ENCODE results near the gene TTC22.
A peak's percentile ranks its signal among the peaks of the same experiment; 100 is the strongest.

The TTC22 gene

DNA sequence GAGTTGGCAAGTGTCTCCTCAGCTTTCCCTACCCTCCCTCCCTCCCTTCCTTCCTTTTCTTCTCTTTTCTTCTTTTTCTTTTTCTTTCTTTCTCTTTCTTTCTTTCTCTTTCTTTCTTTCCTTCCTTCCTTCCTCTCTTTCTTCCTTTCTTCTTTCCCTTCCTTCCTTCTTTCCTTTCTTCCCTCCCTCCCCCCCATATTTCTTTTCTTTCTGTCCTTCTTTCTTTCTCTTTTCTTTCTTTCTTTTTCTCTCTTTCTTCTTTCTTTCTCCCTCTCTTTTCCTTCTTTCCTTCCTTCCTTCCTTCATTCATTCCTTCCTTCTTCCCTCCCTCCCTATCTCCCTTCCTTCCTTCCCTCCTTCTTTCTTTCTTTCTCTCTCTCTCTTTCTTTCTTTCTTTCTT is 18.6 kb upstream of the TTC22 start:
- peaks cover 8% of the 10 kb centered on the region for H3K36me3 Mint-ChIP-seq (ENCODE audit: insufficient read depth)
- H3K4me1 Mint-ChIP-seq: peaks cover 7% of the 10 kb centered on the region
- DNase-seq (ENCODE audit: low spot score in 2 of 2) (no peak), ATAC-seq (replicated peaks; ENCODE audit: extremely low read depth, poor library complexity, severe bottlenecking) (no peak)
- H3K27ac Mint-ChIP-seq (ENCODE audit: low read depth): peak overlapping the region; percentile 68
- H3K4me3 Mint-ChIP-seq: no peak overlapping the region
- H3K9me3 Mint-ChIP-seq: peaks cover 12% of the 10 kb centered on the region
- H3K27me3 Mint-ChIP-seq: no peaks in the 10 kb centered on the region

DNA sequence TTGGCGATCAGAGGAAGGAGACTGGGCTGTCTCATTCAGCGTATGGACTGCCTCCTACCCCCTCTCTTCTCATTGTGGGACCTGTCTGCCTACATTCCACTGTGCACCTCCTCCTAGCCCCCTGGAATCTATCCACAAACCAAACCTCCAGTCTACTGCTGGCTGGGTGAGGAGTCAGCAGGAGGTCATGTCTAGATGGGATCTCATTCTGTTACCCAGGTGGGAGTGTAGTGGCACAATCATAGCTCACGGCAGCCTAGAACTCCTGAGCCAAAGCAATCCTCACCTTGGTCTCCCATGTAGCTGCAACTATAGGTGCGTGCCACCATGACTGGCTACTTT is 18.0 kb upstream of the TTC22 start:
- Mint-ChIP-seq H3K36me3 (ENCODE audit: insufficient read depth) (peaks cover 7% of the 10 kb centered on the region), H3K4me1 (peaks cover 7% of the 10 kb centered on the region), H3K27me3 (no peaks in the 10 kb centered on the region), H3K27ac (ENCODE audit: low read depth) (peak overlapping the region; percentile 68), H3K9me3 (peaks cover 8% of the 10 kb centered on the region), H3K4me3 (no peak overlapping the region)
- DNase-seq (ENCODE audit: low spot score in 2 of 2) (no peak), ATAC-seq (replicated peaks; ENCODE audit: extremely low read depth, poor library complexity, severe bottlenecking) (no peak)

DNA sequence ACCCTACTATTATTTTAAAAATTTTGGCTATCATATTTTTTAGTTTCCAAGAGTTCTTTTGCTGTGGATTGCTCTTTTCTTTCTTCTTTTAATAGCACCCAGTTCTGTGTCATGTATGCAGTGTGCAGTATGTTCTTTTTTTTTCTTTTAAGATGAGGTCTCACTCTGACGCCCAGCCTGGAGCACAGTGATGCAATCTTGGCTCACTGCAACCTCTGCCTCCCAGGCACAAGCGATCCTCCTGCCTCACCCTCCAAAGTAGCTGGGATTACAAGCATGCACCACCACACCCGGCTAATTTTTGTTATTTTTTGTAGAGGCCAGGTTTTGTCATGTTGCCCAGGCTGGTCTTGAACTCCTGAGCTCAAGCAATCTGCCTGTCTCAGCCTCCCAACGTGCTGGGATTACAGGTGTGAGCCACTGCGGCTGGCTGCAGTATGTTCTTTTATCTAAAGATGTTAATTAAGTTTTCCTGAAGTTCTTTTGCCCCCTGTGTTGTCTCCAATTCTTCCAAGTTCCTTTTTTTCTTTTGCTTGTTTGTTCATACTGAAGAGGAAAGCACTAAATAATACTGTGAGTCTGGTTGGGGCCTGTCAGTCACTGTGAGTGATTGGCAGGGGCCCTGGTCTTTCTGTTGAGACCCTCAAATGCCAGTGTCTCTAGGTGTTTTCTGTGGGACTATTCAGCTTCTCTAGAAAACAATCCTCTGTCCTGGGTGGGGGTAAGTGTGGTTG is 17.5 kb upstream of the TTC22 start:
- H3K4me1 Mint-ChIP-seq: peaks cover 7% of the 10 kb centered on the region
- ATAC-seq (replicated peaks; ENCODE audit: extremely low read depth, poor library complexity, severe bottlenecking) (no peak), DNase-seq (ENCODE audit: low spot score in 2 of 2) (no peak)
- H3K9me3 Mint-ChIP-seq: peaks cover 4% of the 10 kb centered on the region
- H3K27ac Mint-ChIP-seq (ENCODE audit: low read depth): peak overlapping the region; percentile 68
- peaks cover 7% of the 10 kb centered on the region for H3K36me3 Mint-ChIP-seq (ENCODE audit: insufficient read depth)
- no peaks in the 10 kb centered on the region for H3K27me3 Mint-ChIP-seq
- H3K4me3 Mint-ChIP-seq: no peak overlapping the region

DNA sequence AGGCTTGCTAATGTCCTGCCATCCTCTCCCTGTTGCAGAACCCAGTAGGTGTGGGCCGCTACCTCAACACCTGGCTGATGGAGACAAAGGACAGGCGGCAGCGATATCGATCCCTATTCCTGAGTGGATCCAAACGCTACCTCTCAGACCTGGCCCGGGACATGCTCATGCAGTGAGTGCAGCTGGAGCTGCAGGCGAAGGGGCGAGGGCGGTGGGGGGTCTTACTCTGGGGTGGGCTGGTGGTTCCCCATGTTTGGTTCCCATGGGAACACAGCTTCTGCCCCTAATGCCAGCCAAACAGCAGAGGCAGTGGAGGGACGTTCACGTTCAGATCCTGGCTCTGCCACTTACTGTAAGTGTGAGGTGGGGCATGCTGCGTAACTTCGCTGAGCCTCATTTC is 15.8 kb upstream of the TTC22 start:
- H3K27ac Mint-ChIP-seq (ENCODE audit: low read depth): no peak overlapping the region
- H3K4me1 Mint-ChIP-seq: peaks cover 13% of the 10 kb centered on the region

DNA sequence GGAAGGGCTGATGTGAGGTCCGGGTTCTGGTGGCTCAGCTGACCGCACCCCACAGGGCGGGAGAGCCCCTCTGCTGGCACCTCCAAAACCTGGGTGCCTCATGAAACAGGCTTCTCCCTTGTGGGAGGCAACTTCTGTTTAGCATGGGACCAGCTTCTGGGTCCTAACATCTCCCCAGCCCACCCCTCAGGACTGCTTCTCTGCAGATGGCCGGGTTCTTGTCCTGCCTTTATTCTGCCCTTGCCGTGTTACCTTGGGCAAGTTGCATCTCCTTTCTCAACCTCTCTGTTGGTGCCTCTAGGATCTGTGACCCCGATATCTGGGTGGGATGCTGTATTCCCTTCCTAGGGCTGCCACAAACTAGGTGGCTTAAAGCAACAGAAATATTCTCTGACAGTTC is 15.0 kb upstream of the TTC22 start:
- Mint-ChIP-seq H3K9me3 (no peaks in the 10 kb centered on the region), H3K36me3 (ENCODE audit: insufficient read depth) (peaks cover 5% of the 10 kb centered on the region), H3K27ac (ENCODE audit: low read depth) (no peak overlapping the region), H3K4me3 (no peak overlapping the region), H3K27me3 (no peaks in the 10 kb centered on the region), H3K4me1 (peaks cover 13% of the 10 kb centered on the region)
- no peak for DNase-seq (ENCODE audit: low spot score in 2 of 2)
- no peak for ATAC-seq (replicated peaks; ENCODE audit: extremely low read depth, poor library complexity, severe bottlenecking)

More for the DNA sequence above, 15.8 kb upstream of the TTC22 start:
- Mint-ChIP-seq H3K36me3 (ENCODE audit: insufficient read depth) (peaks cover 5% of the 10 kb centered on the region), H3K9me3 (no peaks in the 10 kb centered on the region), H3K27me3 (no peaks in the 10 kb centered on the region), H3K4me3 (no peak overlapping the region)
- no peak for DNase-seq (ENCODE audit: low spot score in 2 of 2)
- ATAC-seq (replicated peaks; ENCODE audit: extremely low read depth, poor library complexity, severe bottlenecking): no peak

DNA sequence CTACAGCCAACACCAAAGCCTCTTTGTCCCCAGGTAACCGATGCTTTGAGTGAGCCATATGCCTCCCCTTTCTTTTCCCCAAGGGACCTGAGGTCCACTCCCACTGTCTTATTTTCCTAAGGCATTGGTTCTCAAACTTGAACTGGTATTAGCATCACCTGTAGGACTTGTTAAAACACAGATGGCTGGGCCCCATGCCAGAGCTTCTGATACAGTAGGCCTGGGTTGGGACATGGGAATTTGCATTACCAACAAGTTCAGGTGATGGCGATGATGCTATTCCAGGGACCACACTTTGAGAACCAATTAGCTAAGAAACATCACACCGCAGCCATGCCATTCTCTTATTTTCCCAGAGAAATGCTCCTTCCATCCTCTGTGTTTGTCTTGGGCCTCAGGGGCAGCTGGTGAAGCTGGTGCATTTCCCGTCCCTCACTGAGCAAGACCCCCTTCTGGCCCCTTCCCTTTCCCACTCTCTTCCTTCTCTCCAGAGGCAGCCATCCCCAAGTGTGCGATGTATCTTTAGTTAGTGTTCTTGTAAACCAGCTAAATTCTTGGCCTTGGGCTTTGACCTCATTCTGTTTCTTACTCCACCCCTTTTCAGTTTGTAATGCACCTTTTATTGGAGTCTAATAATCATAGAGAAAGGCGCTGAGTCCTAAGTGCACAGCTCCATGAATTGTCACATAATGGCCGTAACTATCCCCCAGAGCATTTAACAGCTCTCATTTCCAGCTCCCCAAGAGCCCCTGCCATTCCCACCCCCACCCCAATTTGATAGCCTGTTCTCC is 14.2 kb upstream of the TTC22 start:
- no peak for ATAC-seq (replicated peaks; ENCODE audit: extremely low read depth, poor library complexity, severe bottlenecking)
- Mint-ChIP-seq H3K36me3 (ENCODE audit: insufficient read depth) (peaks cover 5% of the 10 kb centered on the region), H3K9me3 (no peaks in the 10 kb centered on the region), H3K4me3 (no peak overlapping the region), H3K27ac (ENCODE audit: low read depth) (no peak overlapping the region), H3K4me1 (peaks cover 18% of the 10 kb centered on the region), H3K27me3 (no peaks in the 10 kb centered on the region)
- DNase-seq (ENCODE audit: low spot score in 2 of 2): no peak

DNA sequence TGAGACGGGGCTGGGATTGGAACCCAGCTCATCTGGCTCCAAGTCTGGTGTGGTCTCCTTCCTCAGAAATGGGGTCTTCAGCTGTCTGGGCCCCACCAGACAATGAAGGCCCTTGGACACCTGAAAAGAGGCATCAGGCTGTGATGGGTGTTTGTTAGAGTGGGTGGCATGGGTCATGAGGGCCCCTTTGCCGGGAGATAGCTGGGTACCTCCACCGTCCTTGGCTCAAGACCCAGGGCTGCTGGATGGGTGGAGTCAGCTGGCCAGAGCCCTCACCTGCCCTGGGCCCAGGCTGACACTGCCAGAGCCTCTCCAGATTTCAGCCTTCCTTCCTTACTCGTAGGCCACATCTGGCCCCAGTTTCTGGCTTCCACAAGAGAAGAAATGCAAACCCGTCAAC is 13.4 kb upstream of the TTC22 start:
- no peak for DNase-seq (ENCODE audit: low spot score in 2 of 2)
- Mint-ChIP-seq H3K36me3 (ENCODE audit: insufficient read depth) (peaks cover 5% of the 10 kb centered on the region), H3K4me3 (no peak overlapping the region), H3K4me1 (peaks cover 18% of the 10 kb centered on the region), H3K9me3 (no peaks in the 10 kb centered on the region), H3K27ac (ENCODE audit: low read depth) (no peak overlapping the region), H3K27me3 (no peaks in the 10 kb centered on the region)
- ATAC-seq (replicated peaks; ENCODE audit: extremely low read depth, poor library complexity, severe bottlenecking): no peak

DNA sequence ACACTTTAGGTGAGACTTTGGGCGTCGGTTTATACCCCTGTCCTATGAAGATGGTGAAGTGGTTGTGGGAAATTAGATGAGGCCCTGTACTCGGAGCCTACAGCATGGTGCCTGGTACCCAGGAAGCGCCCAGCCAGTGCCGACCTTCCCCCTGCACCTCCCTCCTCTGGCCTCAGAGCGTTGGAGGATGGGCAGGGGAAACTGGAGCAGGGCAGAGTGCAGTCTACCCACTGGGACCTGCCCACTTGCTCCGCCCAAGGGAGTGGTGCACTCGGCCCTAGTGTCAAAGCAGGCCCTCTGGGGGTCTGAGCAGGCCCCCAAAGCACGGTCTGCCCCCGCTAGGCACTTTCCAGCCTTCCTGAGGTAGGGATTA is 13.0 kb upstream of the TTC22 start:
- peaks cover 18% of the 10 kb centered on the region for H3K4me1 Mint-ChIP-seq
- H3K36me3 Mint-ChIP-seq (ENCODE audit: insufficient read depth): peaks cover 5% of the 10 kb centered on the region
- H3K27ac Mint-ChIP-seq (ENCODE audit: low read depth): no peak overlapping the region
- H3K27me3 Mint-ChIP-seq: no peaks in the 10 kb centered on the region
- no peak for ATAC-seq (replicated peaks; ENCODE audit: extremely low read depth, poor library complexity, severe bottlenecking)
- H3K4me3 Mint-ChIP-seq: no peak overlapping the region
- DNase-seq (ENCODE audit: low spot score in 2 of 2): no peak
- no peaks in the 10 kb centered on the region for H3K9me3 Mint-ChIP-seq

DNA sequence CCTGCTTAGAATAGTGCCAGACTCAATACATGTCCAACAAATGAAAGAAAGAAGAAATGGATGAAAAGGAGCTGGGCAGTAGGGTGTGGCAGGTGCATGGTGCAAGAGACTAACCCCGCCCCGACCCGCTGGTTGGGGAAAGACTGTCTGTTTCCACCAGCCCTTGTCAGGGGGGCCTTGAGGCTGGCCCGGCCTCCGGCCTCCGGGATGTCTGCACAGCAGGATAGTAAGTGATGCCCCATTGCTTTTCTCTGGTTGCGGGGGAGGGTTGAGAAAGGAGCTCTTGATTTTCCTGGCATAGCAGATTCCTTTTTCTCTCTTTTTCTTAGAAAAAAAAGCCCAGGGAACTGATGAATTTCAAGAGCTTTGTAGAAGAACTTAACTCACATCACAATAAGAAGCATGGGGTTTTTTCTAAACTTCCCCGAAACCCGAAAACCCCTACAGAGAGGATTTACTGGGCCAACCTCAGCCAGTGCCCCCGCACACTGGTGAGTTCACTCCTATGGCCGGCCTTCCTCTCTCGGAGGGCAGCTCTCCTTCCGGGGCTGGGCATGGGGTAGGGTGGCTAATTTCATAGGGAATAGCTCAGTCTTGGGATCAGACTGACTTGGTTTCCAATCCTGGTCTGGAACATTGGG is 12.5 kb upstream of the TTC22 start:
- DNase-seq (ENCODE audit: low spot score in 2 of 2) (no peak), ATAC-seq (replicated peaks; ENCODE audit: extremely low read depth, poor library complexity, severe bottlenecking) (no peak)
- Mint-ChIP-seq H3K36me3 (ENCODE audit: insufficient read depth) (peaks cover 5% of the 10 kb centered on the region), H3K9me3 (no peaks in the 10 kb centered on the region), H3K4me1 (peaks cover 19% of the 10 kb centered on the region), H3K4me3 (no peak overlapping the region), H3K27ac (ENCODE audit: low read depth) (no peak overlapping the region), H3K27me3 (no peaks in the 10 kb centered on the region)

DNA sequence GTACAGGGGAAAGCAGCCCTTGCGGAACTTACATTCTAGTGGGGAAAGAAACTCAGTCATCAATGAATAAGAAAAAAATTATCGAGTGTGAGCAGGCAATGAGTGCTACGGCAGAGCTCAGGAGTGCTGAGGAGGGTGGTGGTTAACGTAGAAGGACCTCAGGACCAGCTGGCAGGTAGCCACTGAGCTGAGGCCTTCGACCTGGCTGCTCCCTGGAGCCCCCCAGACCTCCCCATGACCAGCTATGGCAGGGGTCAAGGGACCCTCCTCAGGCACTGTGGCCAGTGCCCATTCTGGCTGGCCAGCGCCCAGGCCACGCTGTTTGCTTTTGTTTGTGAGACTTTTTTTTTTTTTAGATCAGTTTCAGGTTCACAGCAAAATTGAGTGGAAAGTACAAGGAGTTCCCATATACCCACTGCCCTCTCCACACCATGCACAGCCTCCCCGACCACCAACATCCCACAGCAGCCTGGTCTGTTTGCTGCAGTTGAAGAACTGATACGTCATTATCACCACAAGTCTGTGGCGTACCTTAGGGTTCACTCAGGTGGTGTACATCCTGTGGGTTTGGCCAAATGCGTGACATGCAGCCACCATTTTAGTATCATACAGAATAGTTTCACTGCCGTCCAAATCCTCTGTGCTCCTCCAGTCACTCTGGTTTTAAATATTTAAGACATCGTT is 11.8 kb upstream of the TTC22 start:
- Mint-ChIP-seq H3K9me3 (no peaks in the 10 kb centered on the region), H3K4me3 (no peak overlapping the region), H3K27me3 (no peaks in the 10 kb centered on the region), H3K4me1 (peaks cover 20% of the 10 kb centered on the region), H3K36me3 (ENCODE audit: insufficient read depth) (no peaks in the 10 kb centered on the region), H3K27ac (ENCODE audit: low read depth) (no peak overlapping the region)
- peak; percentile 67 for ATAC-seq (replicated peaks; ENCODE audit: extremely low read depth, poor library complexity, severe bottlenecking)
- DNase-seq (ENCODE audit: low spot score in 2 of 2): no peak

DNA sequence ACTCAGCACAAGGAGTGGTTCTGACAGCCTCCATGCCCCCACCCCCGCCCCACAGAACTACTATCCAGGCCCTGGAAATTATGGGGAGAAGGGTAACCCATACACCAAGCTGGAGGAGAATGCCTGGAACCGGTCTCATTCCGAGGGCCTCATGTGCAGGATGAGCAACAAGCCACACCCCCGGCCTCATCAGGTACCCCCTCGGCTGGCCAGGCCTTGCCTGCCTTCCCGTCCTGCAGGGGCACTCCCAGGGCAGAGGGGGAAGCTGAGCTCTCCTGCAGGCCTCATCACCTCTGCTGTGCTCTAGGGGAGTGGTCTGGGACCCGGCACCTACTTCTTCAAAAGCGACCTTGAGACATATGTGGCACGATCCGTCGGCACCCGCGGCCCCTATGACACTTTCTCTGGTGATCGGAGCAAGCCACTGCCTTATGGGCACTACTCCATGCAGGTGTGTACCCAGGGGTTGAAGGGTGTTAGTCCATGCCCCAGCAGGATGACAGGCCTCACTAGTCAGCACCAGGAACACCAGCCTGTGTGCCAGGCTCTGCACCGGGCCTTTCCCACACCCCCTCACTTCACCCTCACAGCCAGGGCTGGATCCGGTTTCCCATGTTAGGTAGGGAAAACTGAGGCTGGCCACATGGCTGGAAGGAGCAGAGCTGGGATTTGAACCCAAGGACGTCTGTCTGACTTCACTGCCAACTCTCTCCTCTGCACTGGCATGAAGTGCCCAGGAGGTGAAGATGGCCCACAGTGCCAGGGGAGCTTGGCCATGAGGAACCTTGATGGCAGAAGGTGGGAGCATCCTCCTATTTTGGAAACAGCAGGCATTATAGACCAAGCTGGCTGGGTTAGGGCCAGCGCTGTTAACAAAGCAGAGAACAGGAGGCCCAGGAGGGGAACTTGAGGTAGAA is 10.9 kb upstream of the TTC22 start:
- peaks cover 28% of the 10 kb centered on the region for H3K4me1 Mint-ChIP-seq
- DNase-seq (ENCODE audit: low spot score in 2 of 2): no peak
- no peak overlapping the region for H3K27ac Mint-ChIP-seq (ENCODE audit: low read depth)
- H3K4me3 Mint-ChIP-seq: no peak overlapping the region
- H3K36me3 Mint-ChIP-seq (ENCODE audit: insufficient read depth): no peaks in the 10 kb centered on the region
- no peaks in the 10 kb centered on the region for H3K27me3 Mint-ChIP-seq
- no peak for ATAC-seq (replicated peaks; ENCODE audit: extremely low read depth, poor library complexity, severe bottlenecking)
- H3K9me3 Mint-ChIP-seq: no peaks in the 10 kb centered on the region

DNA sequence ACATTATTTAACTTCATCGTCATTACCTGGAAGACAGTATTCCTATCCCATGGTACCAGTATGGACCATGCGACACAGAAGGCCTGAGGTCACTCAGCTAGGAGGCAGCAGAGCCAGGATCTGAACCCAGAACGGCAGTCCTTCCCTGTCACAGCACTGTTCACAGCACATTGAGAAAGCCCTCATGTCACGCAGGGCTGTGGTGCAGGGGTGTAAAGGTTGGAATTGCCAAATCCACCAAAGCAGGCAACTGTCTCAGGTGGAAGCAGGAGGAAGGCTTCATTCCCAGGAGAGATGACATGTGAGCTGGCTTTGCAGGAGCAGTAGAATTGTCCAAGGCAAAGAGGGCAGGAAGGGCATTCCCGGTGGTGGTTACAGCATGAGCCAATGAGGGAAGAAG is 9.9 kb upstream of the TTC22 start:
- H3K36me3 Mint-ChIP-seq (ENCODE audit: insufficient read depth): no peaks in the 10 kb centered on the region
- DNase-seq (ENCODE audit: low spot score in 2 of 2) (no peak), ATAC-seq (replicated peaks; ENCODE audit: extremely low read depth, poor library complexity, severe bottlenecking) (no peak)
- H3K27ac Mint-ChIP-seq (ENCODE audit: low read depth): no peak overlapping the region
- H3K4me3 Mint-ChIP-seq: no peak overlapping the region
- no peaks in the 10 kb centered on the region for H3K27me3 Mint-ChIP-seq
- no peaks in the 10 kb centered on the region for H3K9me3 Mint-ChIP-seq
- peaks cover 33% of the 10 kb centered on the region for H3K4me1 Mint-ChIP-seq
